ENCODE measurements around the gene PAX5.

PAX5 gene

GRCh38 chr9:36836486-36836885 is 197.6 kb downstream of the PAX5 start:
- Histone ChIP-seq H3K4me2 (peak overlapping the region in 9 of 11 experiments; percentile 40 to 89 (median 76); a peak in 16 of 22 replicates), H3K9me3 (replicated peaks in 1 of 11) (no peaks in the 10 kb centered on the region), H3K27me3 (no peaks in the 10 kb centered on the region), H3K36me3 (peaks cover 0 to 49% (median 40%) of the 10 kb centered on the region in 11 experiments; a peak in 17 of 22 replicates), H3K4me1 (peaks cover 14 to 92% (median 63%) of the 10 kb centered on the region in 10 experiments), H3K4me3 (no peak overlapping the region), H3K27ac (no peak overlapping the region), H4K20me1 (peaks cover 0 to 93% (median 63%) of the 10 kb centered on the region in 11 experiments; a peak in 18 of 22 replicates), H3K9ac (0 out of 22 replicates have a peak overlapping the region, but pooled peaks of 1 of the 11 experiments have one; percentile 30)
- TF ChIP-seq Cebpa-rat (IDR thresholded peaks at IDR 0.05) = no peak

- Histone ChIP-seq H3K4me3 (no peak overlapping the region), H4K20me1 (peaks cover 0 to 83% (median 53%) of the 10 kb centered on the region in 11 experiments; a peak in 18 of 22 replicates), H3K27ac (peak overlapping the region in 7 of 11 experiments; percentile 5 to 59 (median 37); a peak in 7 of 22 replicates), H3K4me1 (peaks cover 14 to 86% (median 55%) of the 10 kb centered on the region in 10 experiments), H3K4me2 (peak overlapping the region; percentile 40 to 89 (median 70)), H3K36me3 (peaks cover 0 to 39% (median 30%) of the 10 kb centered on the region in 11 experiments; a peak in 17 of 22 replicates), H3K9ac (peak overlapping the region in 6 of 11 experiments; percentile 7 to 41 (median 27); a peak in 8 of 22 replicates), H3K27me3 (no peaks in the 10 kb centered on the region), H3K9me3 (replicated peaks in 1 of 11) (no peaks in the 10 kb centered on the region)
- TF ChIP-seq Cebpa-rat (IDR thresholded peaks at IDR 0.05) = peak in 3 of 11 experiments; percentile 0 to 59 (median 49); a peak in 2 of 22 replicates
Measured at GRCh38 chr9:36835271-36835996, 198.6 kb downstream of the PAX5 start.

GRCh38 chr9:36834736-36835135 is 199.3 kb downstream of the PAX5 start:
- Histone ChIP-seq H3K36me3 (peaks cover 0 to 32% (median 23%) of the 10 kb centered on the region in 11 experiments; a peak in 17 of 22 replicates), H4K20me1 (peaks cover 0 to 76% (median 48%) of the 10 kb centered on the region in 11 experiments; a peak in 18 of 22 replicates), H3K4me1 (peaks cover 14 to 79% (median 55%) of the 10 kb centered on the region in 10 experiments), H3K27ac (peak overlapping the region in 5 of 11 experiments; percentile 15 to 57 (median 37); a peak in 5 of 22 replicates), H3K9ac (peak overlapping the region in 4 of 11 experiments; percentile 5 to 41 (median 23); a peak in 4 of 22 replicates), H3K9me3 (replicated peaks in 1 of 11) (no peaks in the 10 kb centered on the region), H3K4me3 (no peak overlapping the region), H3K4me2 (peak overlapping the region; percentile 40 to 89 (median 70)), H3K27me3 (no peaks in the 10 kb centered on the region)
- TF ChIP-seq Cebpa-rat (IDR thresholded peaks at IDR 0.05) = no peak

GRCh38 chr9:36833954-36834353 is 200.1 kb downstream of the PAX5 start:
- Histone ChIP-seq H3K4me1 (peaks cover 16 to 76% (median 53%) of the 10 kb centered on the region in 10 experiments), H3K9me3 (replicated peaks in 1 of 11) (no peaks in the 10 kb centered on the region), H3K9ac (no peak overlapping the region), H3K4me3 (no peak overlapping the region), H3K27ac (no peak overlapping the region), H3K36me3 (peaks cover 0 to 25% (median 15%) of the 10 kb centered on the region in 11 experiments; a peak in 15 of 22 replicates), H4K20me1 (peaks cover 0 to 68% (median 44%) of the 10 kb centered on the region in 11 experiments; a peak in 18 of 22 replicates), H3K27me3 (no peaks in the 10 kb centered on the region), H3K4me2 (peak overlapping the region in 7 of 11 experiments; percentile 16 to 89 (median 79); a peak in 7 of 22 replicates)
- no peak for TF ChIP-seq Cebpa-rat (IDR thresholded peaks at IDR 0.05)

GRCh38 chr9:36832164-36832795 is 201.8 kb downstream of the PAX5 start:
- Histone ChIP-seq H3K9me3 (replicated peaks in 1 of 11) (no peaks in the 10 kb centered on the region), H3K4me1 (peaks cover 27 to 70% (median 47%) of the 10 kb centered on the region in 10 experiments), H4K20me1 (peaks cover 0 to 51% (median 27%) of the 10 kb centered on the region in 11 experiments; a peak in 18 of 22 replicates), H3K9ac (peak overlapping the region in 1 of 11 experiments; percentile 8; a peak in 1 of 22 replicates), H3K27me3 (no peaks in the 10 kb centered on the region), H3K4me2 (no peak overlapping the region), H3K4me3 (no peak overlapping the region), H3K36me3 (peaks cover 0 to 8% (median 0%) of the 10 kb centered on the region in 11 experiments; a peak in 6 of 22 replicates), H3K27ac (no peak overlapping the region)
- no peak for TF ChIP-seq Cebpa-rat (IDR thresholded peaks at IDR 0.05)

- H3K4me3 ChIP-seq = no peak overlapping the region
- peaks cover 0 to 44% (median 20%) of the 10 kb centered on the region in 11 experiments; a peak in 18 of 22 replicates for H4K20me1 ChIP-seq
- H3K9ac ChIP-seq = no peak overlapping the region
- H3K27me3 ChIP-seq = no peaks in the 10 kb centered on the region
- H3K4me2 ChIP-seq = peak overlapping the region in 1 of 11 experiments; percentile 1; a peak in 2 of 22 replicates
- no peaks in the 10 kb centered on the region for H3K9me3 ChIP-seq (replicated peaks in 1 of 11)
- no peak overlapping the region for H3K27ac ChIP-seq
- peaks cover 27 to 63% (median 41%) of the 10 kb centered on the region in 10 experiments for H3K4me1 ChIP-seq
- peaks cover 0 to 2% (median 0%) of the 10 kb centered on the region in 11 experiments; a peak in 3 of 22 replicates for H3K36me3 ChIP-seq
- TF ChIP-seq Cebpa-rat (IDR thresholded peaks at IDR 0.05) = no peak
Measured at GRCh38 chr9:36831381-36832161, 202.5 kb downstream of the PAX5 start.

GRCh38 chr9:36828611-36829013 is 205.5 kb downstream of the PAX5 start:
- peak overlapping the region; percentile 47 to 81 (median 62) for H3K4me2 ChIP-seq
- TF ChIP-seq Cebpa-rat (IDR thresholded peaks at IDR 0.05) = peak in 1 of 11 experiments; percentile 34; a peak in 1 of 22 replicates

GRCh38 chr9:36827593-36827992 is 206.5 kb downstream of the PAX5 start:
- no peaks in the 10 kb centered on the region for H3K9me3 ChIP-seq (replicated peaks in 1 of 11)
- no peaks in the 10 kb centered on the region for H3K36me3 ChIP-seq
- H3K27ac ChIP-seq = no peak overlapping the region
- H3K27me3 ChIP-seq = no peaks in the 10 kb centered on the region
- H3K4me1 ChIP-seq = peaks cover 12 to 30% (median 14%) of the 10 kb centered on the region in 10 experiments
- no peak for TF ChIP-seq Cebpa-rat (IDR thresholded peaks at IDR 0.05)
- peaks cover 0 to 11% (median 0%) of the 10 kb centered on the region in 11 experiments; a peak in 5 of 22 replicates for H4K20me1 ChIP-seq
- H3K9ac ChIP-seq = no peak overlapping the region
- peak overlapping the region in 5 of 11 experiments; percentile 56 to 81 (median 62); a peak in 6 of 22 replicates for H3K4me2 ChIP-seq
- no peak overlapping the region for H3K4me3 ChIP-seq

More at GRCh38 chr9:36828611-36829013, 205.5 kb downstream of the PAX5 start:
- Histone ChIP-seq H3K36me3 (no peaks in the 10 kb centered on the region), H3K4me3 (no peak overlapping the region), H3K27ac (peak overlapping the region in 3 of 11 experiments; percentile 23 to 42 (median 36); a peak in 4 of 22 replicates), H3K4me1 (peaks cover 12 to 34% (median 14%) of the 10 kb centered on the region in 10 experiments), H3K9ac (no peak overlapping the region), H4K20me1 (peaks cover 0 to 18% (median 0%) of the 10 kb centered on the region in 11 experiments; a peak in 7 of 22 replicates), H3K27me3 (no peaks in the 10 kb centered on the region), H3K9me3 (replicated peaks in 1 of 11) (no peaks in the 10 kb centered on the region)
